OCI-LY1 (cell line): ENCODE measurements around the gene LCN9.

ENCODE experiments used
- H2AFZ ChIP-seq: fragments of 200-600 bp; sonication (generic), shearing (Covaris generic); 2 replicates; pipeline ENCODE4 v1.6.0; 2014; ENCODE audit warnings: antibody characterized with exemption, mild to moderate bottlenecking, low read length
- H3F3A ChIP-seq: fragments of 200-600 bp; sonication (generic), shearing (Covaris generic); 2 replicates; pipeline ENCODE4 v1.6.0; 2014; ENCODE audit warnings: mild to moderate bottlenecking, antibody characterized with exemption, low read length, moderate library complexity; ENCODE audit not compliant: insufficient read depth
- H3K27ac ChIP-seq: fragments of 200-600 bp; sonication (generic); 2 replicates; pipeline ENCODE4 v1.5.1; 2014; ENCODE audit warnings: low read length, mixed run types, mild to moderate bottlenecking, low read depth; ENCODE audit not compliant: poor library complexity, severe bottlenecking
- H3K27me3 ChIP-seq: fragments of 200-600 bp; sonication (generic); 2 replicates; pipeline ENCODE4 v1.6.0; 2014; ENCODE audit warnings: antibody characterized with exemption, mild to moderate bottlenecking, low read length, moderate library complexity; ENCODE audit not compliant: insufficient read depth
- H3K36me3 ChIP-seq: fragments of 200-600 bp; sonication (generic); 2 replicates; pipeline ENCODE4 v1.6.1; 2014; ENCODE audit warnings: mild to moderate bottlenecking, antibody characterized with exemption, low read length, moderate library complexity, mixed read lengths; ENCODE audit not compliant: insufficient read depth
- H3K4me1 ChIP-seq: fragments of 200-600 bp; sonication (generic); 2 replicates; pipeline ENCODE4 v1.5.1; 2014; ENCODE audit warnings: mild to moderate bottlenecking, low read length, moderate library complexity; ENCODE audit not compliant: insufficient read depth, severe bottlenecking
- H3K4me2 ChIP-seq: fragments of 200-600 bp; sonication (generic), shearing (Covaris generic); 2 replicates; pipeline ENCODE4 v1.6.1; 2014; ENCODE audit warnings: low read length
- H3K4me3 ChIP-seq: fragments of 200-600 bp; sonication (generic); 2 replicates; pipeline ENCODE4 v1.5.1; 2014; ENCODE audit warnings: low read length, low read depth, mild to moderate bottlenecking, mixed read lengths; ENCODE audit not compliant: poor library complexity, severe bottlenecking
- H3K79me2 ChIP-seq: fragments of 200-600 bp; shearing (Covaris generic); 2 replicates; pipeline ENCODE4 v1.6.1; 2016; ENCODE audit warnings: mixed run types, low read length, mixed read lengths; ENCODE audit not compliant: insufficient read depth
- H3K9ac ChIP-seq: fragments of 200-600 bp; sonication (generic), shearing (Covaris generic); 2 replicates; pipeline ENCODE4 v1.6.1; 2014; ENCODE audit warnings: mild to moderate bottlenecking, low read length, mixed read lengths
- H3K9me2 ChIP-seq: fragments of 200-600 bp; sonication (generic), shearing (Covaris generic); 2 replicates; pipeline ENCODE4 v1.6.1; 2014; ENCODE audit warnings: low read depth, mild to moderate bottlenecking, low read length, mixed read lengths
- H3K9me3 ChIP-seq: fragments of 200-600 bp; shearing (Covaris generic); 2 replicates; pipeline ENCODE4 v1.6.1; 2014; ENCODE audit warnings: low read length, mixed read lengths
- H4K20me1 ChIP-seq: fragments of 200-600 bp; sonication (generic), shearing (Covaris generic); 2 replicates; pipeline ENCODE4 v1.6.0; 2016; ENCODE audit warnings: mild to moderate bottlenecking, low read length; ENCODE audit not compliant: insufficient read depth
- EZH2 ChIP-seq: fragments of 200-600 bp; sonication (generic), shearing (Covaris generic); IDR thresholded peaks from 2 replicates; pipeline ENCODE4 v1.8.0; 2017; ENCODE audit warnings: borderline replicate concordance, mixed run types, mild to moderate bottlenecking, antibody characterized with exemption, low read length, moderate library complexity, mixed read lengths
- TF ChIP-seq, protein P1 (sequence below): fragments of 200-600 bp; sonication (generic), shearing (Covaris generic); IDR thresholded peaks from 2 replicates; pipeline ENCODE4 v1.5.1; 2017; ENCODE audit warnings: mild to moderate bottlenecking, antibody characterized with exemption, low read length, moderate library complexity, mixed read lengths

LCN9 gene

GRCh38 chr9:135693265-135693664 is 30.2 kb downstream of the LCN9 start:
- Histone ChIP-seq H3K9me3 (no peaks in the 10 kb centered on the region), H3K9ac (no peak overlapping the region), H3K4me1 (no peaks in the 10 kb centered on the region), H4K20me1 (no peaks in the 10 kb centered on the region), H3K79me2 (no peaks in the 10 kb centered on the region), H3K27me3 (no peaks in the 10 kb centered on the region), H3K27ac (no peak overlapping the region), H3F3A (no peaks in the 10 kb centered on the region), H3K36me3 (no peaks in the 10 kb centered on the region), H3K9me2 (no peaks in the 10 kb centered on the region), H3K4me3 (no peak overlapping the region), H2AFZ (no peak overlapping the region), H3K4me2 (no peak overlapping the region)
- TF ChIP-seq EZH2 = no peak
- TF ChIP-seq, protein P1, sequence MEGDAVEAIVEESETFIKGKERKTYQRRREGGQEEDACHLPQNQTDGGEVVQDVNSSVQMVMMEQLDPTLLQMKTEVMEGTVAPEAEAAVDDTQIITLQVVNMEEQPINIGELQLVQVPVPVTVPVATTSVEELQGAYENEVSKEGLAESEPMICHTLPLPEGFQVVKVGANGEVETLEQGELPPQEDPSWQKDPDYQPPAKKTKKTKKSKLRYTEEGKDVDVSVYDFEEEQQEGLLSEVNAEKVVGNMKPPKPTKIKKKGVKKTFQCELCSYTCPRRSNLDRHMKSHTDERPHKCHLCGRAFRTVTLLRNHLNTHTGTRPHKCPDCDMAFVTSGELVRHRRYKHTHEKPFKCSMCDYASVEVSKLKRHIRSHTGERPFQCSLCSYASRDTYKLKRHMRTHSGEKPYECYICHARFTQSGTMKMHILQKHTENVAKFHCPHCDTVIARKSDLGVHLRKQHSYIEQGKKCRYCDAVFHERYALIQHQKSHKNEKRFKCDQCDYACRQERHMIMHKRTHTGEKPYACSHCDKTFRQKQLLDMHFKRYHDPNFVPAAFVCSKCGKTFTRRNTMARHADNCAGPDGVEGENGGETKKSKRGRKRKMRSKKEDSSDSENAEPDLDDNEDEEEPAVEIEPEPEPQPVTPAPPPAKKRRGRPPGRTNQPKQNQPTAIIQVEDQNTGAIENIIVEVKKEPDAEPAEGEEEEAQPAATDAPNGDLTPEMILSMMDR = no peak

DNA sequence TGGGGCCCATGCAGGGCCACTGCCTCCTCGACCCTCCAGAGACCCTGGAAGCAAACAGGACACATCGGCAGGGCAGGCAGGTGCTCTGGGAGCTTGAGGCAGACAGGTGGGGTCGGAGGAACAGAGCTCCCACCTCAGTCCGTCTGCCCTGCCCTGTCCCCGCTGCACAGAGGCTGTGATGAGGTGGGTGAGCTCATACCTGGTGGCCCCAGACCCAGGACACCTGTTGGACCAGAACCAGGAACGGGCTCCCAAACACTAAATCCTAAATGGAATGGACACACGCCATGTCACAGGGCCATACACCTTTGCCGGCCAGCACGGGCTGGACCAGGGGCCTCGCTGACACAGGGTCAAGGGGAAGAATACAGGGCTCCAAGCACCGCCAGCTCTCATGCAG is 30.7 kb downstream of the LCN9 start:
- no peaks in the 10 kb centered on the region for H3K27me3 ChIP-seq
- H3K4me2 ChIP-seq = no peak overlapping the region
- no peaks in the 10 kb centered on the region for H3F3A ChIP-seq
- no peak overlapping the region for H2AFZ ChIP-seq
- H3K79me2 ChIP-seq = no peaks in the 10 kb centered on the region
- H3K36me3 ChIP-seq = no peaks in the 10 kb centered on the region
- H3K9me2 ChIP-seq = no peaks in the 10 kb centered on the region
- no peaks in the 10 kb centered on the region for H3K4me1 ChIP-seq
- TF ChIP-seq, protein P1 = no peak
- no peak for TF ChIP-seq EZH2
- H3K4me3 ChIP-seq = no peak overlapping the region
- H4K20me1 ChIP-seq = no peaks in the 10 kb centered on the region
- H3K9ac ChIP-seq = no peak overlapping the region
- H3K9me3 ChIP-seq = no peaks in the 10 kb centered on the region
- H3K27ac ChIP-seq = no peak overlapping the region

DNA sequence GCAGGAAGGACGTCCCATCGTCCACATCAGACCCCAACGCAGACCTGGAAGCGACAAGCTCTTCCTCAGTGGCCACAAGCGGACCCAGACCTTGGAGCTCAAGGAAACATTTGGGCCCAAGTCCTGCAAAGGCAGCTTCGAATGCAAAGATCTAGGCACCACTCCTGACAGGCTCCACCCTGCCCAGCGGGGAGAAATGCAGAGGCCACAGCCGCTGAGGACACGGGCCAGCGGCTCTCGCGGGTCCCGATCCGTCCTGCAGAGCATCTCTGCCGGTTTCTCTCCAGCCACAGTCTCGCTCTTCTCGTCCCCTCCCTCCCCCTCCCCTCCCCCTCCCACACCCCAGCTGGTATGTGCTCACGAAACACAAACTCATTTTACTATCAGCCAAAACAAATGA is 31.3 kb downstream of the LCN9 start:
- Histone ChIP-seq H3K36me3 (no peaks in the 10 kb centered on the region), H3K79me2 (no peaks in the 10 kb centered on the region), H4K20me1 (no peaks in the 10 kb centered on the region), H3K9ac (no peak overlapping the region), H3F3A (no peaks in the 10 kb centered on the region), H3K4me1 (no peaks in the 10 kb centered on the region), H2AFZ (no peak overlapping the region), H3K9me2 (no peaks in the 10 kb centered on the region), H3K4me2 (no peak overlapping the region), H3K4me3 (no peak overlapping the region), H3K27ac (no peak overlapping the region), H3K27me3 (no peaks in the 10 kb centered on the region), H3K9me3 (no peaks in the 10 kb centered on the region)
- TF ChIP-seq, protein P1 = no peak
- TF ChIP-seq EZH2 = no peak
